Tibial nerve (tissue), 3 donors: Measurements from ENCODE around the gene MLLT10.

Experiments used
- CTCF ChIP-seq, 5 experiments: fragments of 200-600 bp in 3 of 5; fragments of 450-650 bp in 2 of 5; sonication (generic) in 3 of 5; IDR thresholded peaks; one replicate each; pipeline ENCODE4 v1.5.1; 2016 to 2019; ENCODE audit warnings: antibody characterized with exemption in 5 of 5, mild to moderate bottlenecking in 3 of 5, moderate library complexity in 2 of 5
- POLR2A ChIP-seq, 2 donors: fragments of 450-650 bp; IDR thresholded peaks; one replicate each; pipeline ENCODE4 v1.6.1; 2017; ENCODE audit warnings: antibody characterized with exemption in 2 of 2, mild to moderate bottlenecking in 2 of 2, moderate library complexity in 2 of 2

GRCh38 chr10:21519941-21520436 is 14.0 kb upstream of the MLLT10 start:
- TF ChIP-seq POLR2A (IDR thresholded peaks at IDR 0.05): no peak
- no peak for TF ChIP-seq CTCF (IDR thresholded peaks at IDR 0.05)
